22Rv1 (cell line): ENCODE data around the gene TROAP.

Source experiments
- ZFX ChIP-seq: fragments of 450-650 bp; IDR thresholded peaks from 2 replicates; pipeline ENCODE4 v1.6.1; 2017; ENCODE audit warnings: antibody characterized with exemption, borderline replicate concordance
- TF ChIP-seq, protein P1 (sequence below): fragments of 450-650 bp; IDR thresholded peaks from 2 replicates; pipeline ENCODE4 v1.5.1; 2017; ENCODE audit warnings: mild to moderate bottlenecking

DNA sequence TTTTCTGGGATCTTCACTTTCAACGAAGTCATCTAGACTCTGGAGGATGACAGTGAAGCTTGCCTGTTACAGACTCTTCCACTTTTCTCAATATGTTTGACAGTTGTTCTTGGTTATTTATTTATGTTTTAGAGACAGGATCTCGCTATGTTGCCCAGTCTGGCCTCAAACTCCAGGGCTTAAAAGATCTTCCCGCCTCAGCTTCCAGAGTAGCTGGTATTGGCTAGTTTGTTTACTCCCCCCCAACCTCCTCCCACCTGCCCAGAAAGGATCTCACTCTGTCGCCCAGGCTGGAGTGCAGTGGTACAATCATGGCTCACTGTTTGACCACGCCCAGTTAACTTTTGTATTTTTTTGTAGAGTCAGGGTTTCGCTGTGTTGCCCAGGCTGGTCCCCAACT, 47.5 kb downstream of the TROAP start:
- TF ChIP-seq, protein P1, sequence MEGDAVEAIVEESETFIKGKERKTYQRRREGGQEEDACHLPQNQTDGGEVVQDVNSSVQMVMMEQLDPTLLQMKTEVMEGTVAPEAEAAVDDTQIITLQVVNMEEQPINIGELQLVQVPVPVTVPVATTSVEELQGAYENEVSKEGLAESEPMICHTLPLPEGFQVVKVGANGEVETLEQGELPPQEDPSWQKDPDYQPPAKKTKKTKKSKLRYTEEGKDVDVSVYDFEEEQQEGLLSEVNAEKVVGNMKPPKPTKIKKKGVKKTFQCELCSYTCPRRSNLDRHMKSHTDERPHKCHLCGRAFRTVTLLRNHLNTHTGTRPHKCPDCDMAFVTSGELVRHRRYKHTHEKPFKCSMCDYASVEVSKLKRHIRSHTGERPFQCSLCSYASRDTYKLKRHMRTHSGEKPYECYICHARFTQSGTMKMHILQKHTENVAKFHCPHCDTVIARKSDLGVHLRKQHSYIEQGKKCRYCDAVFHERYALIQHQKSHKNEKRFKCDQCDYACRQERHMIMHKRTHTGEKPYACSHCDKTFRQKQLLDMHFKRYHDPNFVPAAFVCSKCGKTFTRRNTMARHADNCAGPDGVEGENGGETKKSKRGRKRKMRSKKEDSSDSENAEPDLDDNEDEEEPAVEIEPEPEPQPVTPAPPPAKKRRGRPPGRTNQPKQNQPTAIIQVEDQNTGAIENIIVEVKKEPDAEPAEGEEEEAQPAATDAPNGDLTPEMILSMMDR, result no peak
- TF ChIP-seq ZFX, result no peak
